HUES6 (cell line): Measurements from ENCODE around the gene HDAC7.
A peak's percentile ranks its signal among the peaks of the same experiment; 100 is the strongest.

Experiments
- H3K27ac ChIP-seq: 2 replicates; pipeline ENCODE4 v1.7.0; 2013; ENCODE audit warnings: low read depth, mild to moderate bottlenecking, low read length, inconsistent platforms
- H3K27me3 ChIP-seq: 2 replicates; pipeline ENCODE4 v1.6.1; 2013; ENCODE audit warnings: low read length; ENCODE audit not compliant: control insufficient read depth, insufficient read depth
- H3K36me3 ChIP-seq: 2 replicates; pipeline ENCODE4 v1.6.1; 2013; ENCODE audit warnings: low read length; ENCODE audit not compliant: control insufficient read depth, insufficient read depth
- H3K4me1 ChIP-seq: 2 replicates; pipeline ENCODE4 v1.6.1; 2013; ENCODE audit warnings: low read length; ENCODE audit not compliant: control insufficient read depth, insufficient read depth
- H3K4me3 ChIP-seq: 2 replicates; pipeline ENCODE4 v1.5.1; 2013; ENCODE audit warnings: low read depth, low read length
- H3K9ac ChIP-seq: one replicate; pipeline ENCODE4 v1.6.1; 2013; ENCODE audit warnings: mild to moderate bottlenecking, low read length
- H3K9me3 ChIP-seq: 2 replicates; pipeline ENCODE4 v1.6.1; 2013; ENCODE audit warnings: low read depth, low read length; ENCODE audit not compliant: control insufficient read depth, insufficient read depth

Gene HDAC7

GRCh38 chr12:47819896-47820630 is at the start of gene HDAC7:
Gene HDAC7 (minus strand): TSS chr12:47819903. CDS start chr12:47819785, 118 bp downstream.
- Histone ChIP-seq H3K4me3 (peak within 1 kb of the TSS; percentile 90), H3K27ac (peak within 1 kb of the TSS; percentile 92), H3K4me1 (peaks cover 60% of the 10 kb centered on the region), H3K36me3 (peaks cover 2% of the 10 kb centered on the region; the same call in 1 of the 2 replicates), H3K27me3 (no peaks in the 10 kb centered on the region), H3K9me3 (no peaks in the 10 kb centered on the region), H3K9ac (peak within 1 kb of the TSS; percentile 96)

- no peaks in the 10 kb centered on the region for H3K36me3 ChIP-seq
- no peak overlapping the region for H3K4me3 ChIP-seq
- H3K4me1 ChIP-seq: no peaks in the 10 kb centered on the region
- no peaks in the 10 kb centered on the region for H3K9me3 ChIP-seq
- H3K27ac ChIP-seq: no peak overlapping the region
- H3K27me3 ChIP-seq: no peaks in the 10 kb centered on the region
- no peak overlapping the region for H3K9ac ChIP-seq
These were observed 48.9 kb upstream of the HDAC7 start for GRCh38 chr12:47868552-47869031.

GRCh38 chr12:47868041-47868440 is 48.3 kb upstream of the HDAC7 start:
- Histone ChIP-seq H3K9ac (no peak overlapping the region), H3K4me1 (no peaks in the 10 kb centered on the region), H3K36me3 (no peaks in the 10 kb centered on the region), H3K27me3 (no peaks in the 10 kb centered on the region), H3K4me3 (no peak overlapping the region), H3K27ac (no peak overlapping the region), H3K9me3 (no peaks in the 10 kb centered on the region)

- Histone ChIP-seq H3K9me3 (no peaks in the 10 kb centered on the region), H3K9ac (no peak overlapping the region), H3K27ac (no peak overlapping the region), H3K27me3 (no peaks in the 10 kb centered on the region), H3K36me3 (no peaks in the 10 kb centered on the region), H3K4me3 (no peak overlapping the region), H3K4me1 (no peaks in the 10 kb centered on the region)
These were observed 47.8 kb upstream of the HDAC7 start for GRCh38 chr12:47867495-47867941.

GRCh38 chr12:47864646-47865235 is 45.0 kb upstream of the HDAC7 start:
- H3K4me1 ChIP-seq: no peaks in the 10 kb centered on the region
- no peaks in the 10 kb centered on the region for H3K36me3 ChIP-seq
- H3K27ac ChIP-seq: no peak overlapping the region
- no peak overlapping the region for H3K4me3 ChIP-seq
- no peaks in the 10 kb centered on the region for H3K9me3 ChIP-seq
- no peak overlapping the region for H3K9ac ChIP-seq
- H3K27me3 ChIP-seq: no peaks in the 10 kb centered on the region; the same call in 1 of the 2 replicates

- H3K27ac ChIP-seq: no peak overlapping the region
- no peak overlapping the region for H3K9ac ChIP-seq
- H3K36me3 ChIP-seq: no peaks in the 10 kb centered on the region
- no peaks in the 10 kb centered on the region for H3K4me1 ChIP-seq
- H3K27me3 ChIP-seq: peaks cover 7% of the 10 kb centered on the region; the same call in 1 of the 2 replicates
- no peak overlapping the region for H3K4me3 ChIP-seq
- H3K9me3 ChIP-seq: no peaks in the 10 kb centered on the region
These were observed 44.3 kb upstream of the HDAC7 start for GRCh38 chr12:47863985-47864384.

- H3K4me1 ChIP-seq: no peaks in the 10 kb centered on the region
- no peaks in the 10 kb centered on the region for H3K9me3 ChIP-seq
- H3K9ac ChIP-seq: no peak overlapping the region
- H3K27me3 ChIP-seq: peaks cover 11% of the 10 kb centered on the region; the same call in 1 of the 2 replicates
- no peaks in the 10 kb centered on the region for H3K36me3 ChIP-seq
- no peak overlapping the region for H3K27ac ChIP-seq
- H3K4me3 ChIP-seq: no peak overlapping the region
These were observed 43.8 kb upstream of the HDAC7 start for GRCh38 chr12:47863467-47863866.

- no peak overlapping the region for H3K9ac ChIP-seq
- no peak overlapping the region for H3K4me3 ChIP-seq
- no peaks in the 10 kb centered on the region for H3K36me3 ChIP-seq
- no peaks in the 10 kb centered on the region for H3K9me3 ChIP-seq
- H3K4me1 ChIP-seq: no peaks in the 10 kb centered on the region
- H3K27me3 ChIP-seq: peaks cover 11% of the 10 kb centered on the region; the same call in 1 of the 2 replicates
- H3K27ac ChIP-seq: no peak overlapping the region
These were observed 43.2 kb upstream of the HDAC7 start for GRCh38 chr12:47862881-47863280.

- Histone ChIP-seq H3K27ac (no peak overlapping the region), H3K27me3 (peaks cover 11% of the 10 kb centered on the region; the same call in 1 of the 2 replicates), H3K4me3 (no peak overlapping the region)
These were observed 42.6 kb upstream of the HDAC7 start for GRCh38 chr12:47862167-47862750.

GRCh38 chr12:47860873-47861272 is 41.2 kb upstream of the HDAC7 start:
- no peaks in the 10 kb centered on the region for H3K4me1 ChIP-seq
- no peak overlapping the region for H3K9ac ChIP-seq
- no peaks in the 10 kb centered on the region for H3K9me3 ChIP-seq
- H3K4me3 ChIP-seq: no peak overlapping the region
- H3K27me3 ChIP-seq: peaks cover 11% of the 10 kb centered on the region; the same call in 1 of the 2 replicates
- H3K27ac ChIP-seq: no peak overlapping the region
- H3K36me3 ChIP-seq: no peaks in the 10 kb centered on the region

More at GRCh38 chr12:47862167-47862750, 42.6 kb upstream of the HDAC7 start:
- Histone ChIP-seq H3K9me3 (no peaks in the 10 kb centered on the region), H3K36me3 (no peaks in the 10 kb centered on the region), H3K4me1 (no peaks in the 10 kb centered on the region), H3K9ac (no peak overlapping the region)
